H9 (cell line): Measurements from ENCODE around the gene GRIN2A. TPM values are rescaled to one million over a fixed set of nuclear protein-coding genes. Genes with fewer than 3 reads are reported as not detected.

Experiments
- DNase-seq: peaks from one replicate; pipeline ENCODE4 v3.0.0-alpha.2; 2017
- H2AFZ ChIP-seq: one replicate; pipeline ENCODE4 v1.6.1; 2013; ENCODE audit warnings: mild to moderate bottlenecking, low read length, control low read depth, moderate library complexity
- H2AK5ac ChIP-seq: 2 replicates; pipeline ENCODE4 v1.6.1; 2013; ENCODE audit warnings: low read length, control low read depth, mixed read lengths; ENCODE audit not compliant: insufficient read length
- H2BK120ac ChIP-seq: one replicate; pipeline ENCODE4 v1.6.1; 2013; ENCODE audit warnings: low read depth, mild to moderate bottlenecking, low read length, control low read depth, inconsistent platforms; ENCODE audit not compliant: poor library complexity, severe bottlenecking
- H2BK12ac ChIP-seq: 2 replicates; pipeline ENCODE4 v1.6.1; 2013; ENCODE audit warnings: low read length, control low read depth, mixed read lengths, low read depth; ENCODE audit not compliant: insufficient read length
- H2BK15ac ChIP-seq: 2 replicates; pipeline ENCODE4 v1.6.1; 2013; ENCODE audit warnings: low read depth, low read length, control low read depth
- H2BK20ac ChIP-seq: one replicate; pipeline ENCODE4 v1.6.1; 2013; ENCODE audit warnings: low read depth, mild to moderate bottlenecking, low read length, control low read depth, inconsistent platforms; ENCODE audit not compliant: poor library complexity, severe bottlenecking
- H2BK5ac ChIP-seq: 2 replicates; pipeline ENCODE4 v1.6.1; 2013; ENCODE audit warnings: low read length, control low read depth, mixed read lengths; ENCODE audit not compliant: insufficient read length
- H3K14ac ChIP-seq: 2 replicates; pipeline ENCODE4 v1.6.1; 2013; ENCODE audit warnings: low read length, control low read depth; ENCODE audit not compliant: insufficient read depth
- H3K18ac ChIP-seq: 2 replicates; pipeline ENCODE4 v1.6.1; 2013; ENCODE audit warnings: low read depth, mild to moderate bottlenecking, mixed read lengths, low read length, control low read depth; ENCODE audit not compliant: insufficient read length
- H3K23ac ChIP-seq: 2 replicates; pipeline ENCODE4 v1.6.1; 2013; ENCODE audit warnings: low read length, control low read depth, mixed read lengths, low read depth; ENCODE audit not compliant: insufficient read length
- H3K23me2 ChIP-seq: 2 replicates; pipeline ENCODE4 v1.6.1; 2013; ENCODE audit warnings: low read depth, mild to moderate bottlenecking, mixed read lengths, low read length, control low read depth; ENCODE audit not compliant: insufficient read length, poor library complexity, severe bottlenecking
- H3K27ac ChIP-seq: 2 replicates; pipeline ENCODE4 v1.5.1; 2013; ENCODE audit warnings: low read length, control low read depth, mixed read lengths, low read depth; ENCODE audit not compliant: insufficient read length
- H3K27me3 ChIP-seq: 2 replicates; pipeline ENCODE4 v1.6.1; 2013; ENCODE audit warnings: low read length, control low read depth, inconsistent platforms; ENCODE audit not compliant: insufficient read depth
- H3K4ac ChIP-seq: 2 replicates; pipeline ENCODE4 v1.6.1; 2013; ENCODE audit warnings: low read depth, mild to moderate bottlenecking, control low read depth, inconsistent platforms, low read length, moderate library complexity
- H3K4me1 ChIP-seq: 2 replicates; pipeline ENCODE4 v1.6.1; 2013; ENCODE audit warnings: low read length, control low read depth, inconsistent platforms; ENCODE audit not compliant: insufficient read depth
- H3K4me2 ChIP-seq: 2 replicates; pipeline ENCODE4 v1.6.1; 2013; ENCODE audit warnings: low read length, control low read depth, mixed read lengths; ENCODE audit not compliant: insufficient read length, insufficient read depth
- H3K56ac ChIP-seq: 2 replicates; pipeline ENCODE4 v1.6.1; 2013; ENCODE audit warnings: low read depth, mild to moderate bottlenecking, mixed read lengths, low read length, control low read depth; ENCODE audit not compliant: insufficient read length
- H3K79me1 ChIP-seq: 2 replicates; pipeline ENCODE4 v1.6.1; 2013; ENCODE audit warnings: low read depth, mild to moderate bottlenecking, moderate library complexity, low read length, control low read depth, inconsistent platforms; ENCODE audit not compliant: insufficient read depth, poor library complexity, severe bottlenecking
- H3K79me2 ChIP-seq: 2 replicates; pipeline ENCODE4 v1.6.1; 2013; ENCODE audit warnings: low read length, control low read depth, inconsistent platforms; ENCODE audit not compliant: insufficient read depth
- H3K9ac ChIP-seq: 2 replicates; pipeline ENCODE4 v1.6.1; 2013; ENCODE audit warnings: low read length, control low read depth, mixed read lengths; ENCODE audit not compliant: insufficient read length; ENCODE audit errors: extremely low read depth
- H3K9me3 ChIP-seq: one replicate; pipeline ENCODE4 v1.6.1; 2013; ENCODE audit warnings: low read depth, low read length, inconsistent platforms; ENCODE audit not compliant: control insufficient read depth
- H3T11ph ChIP-seq: one replicate; pipeline ENCODE4 v1.6.1; 2013; ENCODE audit warnings: mild to moderate bottlenecking, low read length, control low read depth, inconsistent platforms
- H4K20me1 ChIP-seq: one replicate; pipeline ENCODE4 v1.6.1; 2013; ENCODE audit not compliant: control insufficient read depth, insufficient read length, insufficient read depth
- H4K5ac ChIP-seq: 2 replicates; pipeline ENCODE4 v1.6.1; 2013; ENCODE audit warnings: low read depth, mild to moderate bottlenecking, mixed read lengths, low read length, control low read depth; ENCODE audit not compliant: insufficient read length
- H4K8ac ChIP-seq: replicated peaks from 2 replicates; pipeline ENCODE4 v1.6.1; 2013; ENCODE audit warnings: low read length, control low read depth, mixed read lengths, low read depth; ENCODE audit not compliant: insufficient read length
- H4K91ac ChIP-seq: 2 replicates; pipeline ENCODE4 v1.6.1; 2013; ENCODE audit warnings: low read depth, mild to moderate bottlenecking, moderate library complexity, mixed read lengths, low read length, control low read depth; ENCODE audit not compliant: insufficient read length
- H3K27ac Mint-ChIP-seq, 3 experiments: 2 replicates in 2 of 3; 3 replicates in 1 of 3; pipeline ENCODE4 v1.8.0; 2020 to 2021; ENCODE audit warnings: mixed read lengths in 3 of 3, mild to moderate bottlenecking in 1 of 3, moderate library complexity in 1 of 3
- H3K27me3 Mint-ChIP-seq: 2 replicates; pipeline ENCODE4 v1.8.0; 2021; ENCODE audit warnings: low read depth, mild to moderate bottlenecking, moderate library complexity, mixed read lengths
- H3K36me3 Mint-ChIP-seq, 3 experiments: 2 replicates in 2 of 3; 3 replicates in 1 of 3; pipeline ENCODE4 v1.8.0; 2020 to 2021; ENCODE audit warnings: low read depth in 3 of 3, mixed read lengths in 3 of 3; ENCODE audit not compliant: insufficient read depth in 1 of 3
- H3K4me1 Mint-ChIP-seq, 2 experiments: 2 replicates each; pipeline ENCODE4 v1.8.0; 2020; ENCODE audit warnings: mixed read lengths in 2 of 2
- H3K4me3 Mint-ChIP-seq, 2 experiments: 2 replicates in 1 of 2; 3 replicates in 1 of 2; pipeline ENCODE4 v1.8.0; 2020 to 2021; ENCODE audit warnings: mild to moderate bottlenecking in 2 of 2, mixed read lengths in 2 of 2, moderate library complexity in 1 of 2
- H3K9me3 Mint-ChIP-seq, 2 experiments: 2 replicates in 1 of 2; 3 replicates in 1 of 2; pipeline ENCODE4 v1.8.0; 2020; ENCODE audit warnings: mild to moderate bottlenecking in 2 of 2, mixed read lengths in 2 of 2, moderate library complexity in 1 of 2
- CTCF ChIP-seq: fragments of 200-600 bp; sonication (generic); conservative IDR thresholded peaks from 3 replicates; pipeline ENCODE4 v1.8.0; 2021; ENCODE audit warnings: antibody characterized with exemption, mild to moderate bottlenecking
- WGBS: extraction: QIAGEN DNeasy Blood & Tissue Kit; methylation state at CpG from one replicate; pipeline ENCODE4 v1.1.7; 2013; ENCODE audit warnings: missing lambda C conversion rate, low lambda C conversion rate, mixed read lengths; ENCODE audit not compliant: insufficient read length; ENCODE audit errors: extremely low coverage; 5-methylcytosine and 5-hydroxymethylcytosine counted together
- total RNA-seq: library from RNA; stranded (reverse); gene quantifications from 2 replicates; pipeline ENCODE4 v1.2.1, GENCODE V29; 2021

GRIN2A gene
- total RNA-seq, 1 experiment from 2014 or later: 1.5 TPM

GRCh38 chr16:9800186-9800738, 382.0 kb downstream of the GRIN2A start:
- Mint-ChIP-seq H3K36me3 (no peaks in the 10 kb centered on the region), H3K27ac (no peak overlapping the region)
- WGBS: no CpG with 5 or more reads among the region's 6 CpGs

More at GRCh38 chr16:9800186-9800738, 382.0 kb downstream of the GRIN2A start:
- Histone ChIP-seq H3K9me3 (no peaks in the 10 kb centered on the region), H4K20me1 (no peaks in the 10 kb centered on the region), H2BK15ac (no peak overlapping the region), H3K27ac (no peak overlapping the region), H3K4me1 (no peaks in the 10 kb centered on the region), H2AFZ (no peak overlapping the region), H2BK5ac (no peak overlapping the region), H3K4ac (no peak overlapping the region), H3T11ph (no peak overlapping the region), H3K14ac (no peak overlapping the region), H3K79me1 (no peaks in the 10 kb centered on the region), H4K91ac (no peak overlapping the region), H3K18ac (no peak overlapping the region), H3K4me2 (no peak overlapping the region), H3K9ac (no peak overlapping the region), H3K23me2 (no peaks in the 10 kb centered on the region), H4K5ac (no peak overlapping the region), H4K8ac (no peak overlapping the region), H2AK5ac (no peak overlapping the region), H3K23ac (no peak overlapping the region), H3K79me2 (no peaks in the 10 kb centered on the region), H3K27me3 (no peaks in the 10 kb centered on the region), H2BK120ac (no peak overlapping the region), H2BK20ac (no peak overlapping the region), H2BK12ac (no peak overlapping the region), H3K56ac (no peak overlapping the region)
- no peaks in the 10 kb centered on the region for H3K4me1 Mint-ChIP-seq
- DNase-seq: no peak
- TF ChIP-seq CTCF: no peak
- H3K9me3 Mint-ChIP-seq: no peaks in the 10 kb centered on the region
- H3K4me3 Mint-ChIP-seq: no peak overlapping the region
- no peaks in the 10 kb centered on the region; the same call in 1 of the 2 replicates for H3K27me3 Mint-ChIP-seq
